Putamen (tissue), 1 donor: ENCODE results near the gene WDR54.
"Not testable (repeated sequence)": the region's sequence is repeated elsewhere in the genome, so short reads cannot be mapped to it uniquely, and the experiment has no call there.

Source experiments
- DNase-seq: peaks from one replicate; pipeline ENCODE4 v3.0.0-alpha.2; 2016; ENCODE audit warnings: low spot score

WDR54 gene

DNA sequence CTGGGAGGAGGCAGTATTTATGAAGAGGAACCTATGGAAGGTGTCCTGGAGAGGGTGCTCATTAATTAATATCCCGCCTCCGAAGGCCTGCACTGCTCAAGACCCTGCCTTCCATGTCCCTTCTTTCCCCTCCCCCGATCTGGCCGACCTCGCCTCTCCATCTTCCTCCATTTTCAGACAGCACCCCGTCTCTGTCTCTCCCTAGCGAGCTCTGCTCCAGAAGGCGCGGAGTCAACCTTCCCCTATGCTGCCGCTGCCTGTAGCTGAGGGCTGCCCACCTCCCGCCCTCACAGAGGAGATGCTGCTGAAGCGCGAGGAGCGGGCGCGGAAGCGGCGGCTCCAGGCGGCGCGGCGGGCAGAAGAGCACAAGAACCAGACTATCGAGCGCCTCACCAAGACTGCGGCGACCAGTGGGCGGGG lies 35.6 kb downstream of the WDR54 start:
- peak; percentile 57 for DNase-seq

DNA sequence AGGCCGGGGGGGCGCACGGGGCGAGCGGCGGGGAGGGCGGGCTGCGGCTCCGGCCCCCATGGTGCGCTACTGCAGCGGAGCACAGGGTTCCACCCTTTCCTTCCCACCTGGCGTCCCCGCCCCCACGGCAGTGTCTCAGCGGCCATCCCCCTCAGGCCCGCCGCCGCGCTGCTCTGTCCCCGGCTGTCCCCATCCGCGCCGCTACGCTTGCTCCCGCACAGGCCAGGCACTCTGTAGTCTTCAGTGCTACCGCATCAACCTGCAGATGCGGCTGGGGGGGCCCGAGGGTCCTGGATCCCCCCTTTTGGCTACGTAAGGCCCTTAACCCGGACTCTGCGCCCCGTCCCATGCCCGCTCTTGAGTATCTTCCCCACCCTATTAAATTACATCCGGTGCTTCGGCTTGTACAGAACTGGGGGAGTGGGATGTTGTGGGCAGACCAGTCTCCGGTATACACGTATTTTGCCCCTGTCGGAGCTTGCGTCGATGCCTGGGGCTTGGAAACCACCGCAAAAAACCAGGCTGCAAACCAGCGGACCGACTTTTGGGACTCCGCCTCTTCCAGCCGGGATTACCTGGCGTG lies 36.1 kb downstream of the WDR54 start:
- no peak for DNase-seq

DNA sequence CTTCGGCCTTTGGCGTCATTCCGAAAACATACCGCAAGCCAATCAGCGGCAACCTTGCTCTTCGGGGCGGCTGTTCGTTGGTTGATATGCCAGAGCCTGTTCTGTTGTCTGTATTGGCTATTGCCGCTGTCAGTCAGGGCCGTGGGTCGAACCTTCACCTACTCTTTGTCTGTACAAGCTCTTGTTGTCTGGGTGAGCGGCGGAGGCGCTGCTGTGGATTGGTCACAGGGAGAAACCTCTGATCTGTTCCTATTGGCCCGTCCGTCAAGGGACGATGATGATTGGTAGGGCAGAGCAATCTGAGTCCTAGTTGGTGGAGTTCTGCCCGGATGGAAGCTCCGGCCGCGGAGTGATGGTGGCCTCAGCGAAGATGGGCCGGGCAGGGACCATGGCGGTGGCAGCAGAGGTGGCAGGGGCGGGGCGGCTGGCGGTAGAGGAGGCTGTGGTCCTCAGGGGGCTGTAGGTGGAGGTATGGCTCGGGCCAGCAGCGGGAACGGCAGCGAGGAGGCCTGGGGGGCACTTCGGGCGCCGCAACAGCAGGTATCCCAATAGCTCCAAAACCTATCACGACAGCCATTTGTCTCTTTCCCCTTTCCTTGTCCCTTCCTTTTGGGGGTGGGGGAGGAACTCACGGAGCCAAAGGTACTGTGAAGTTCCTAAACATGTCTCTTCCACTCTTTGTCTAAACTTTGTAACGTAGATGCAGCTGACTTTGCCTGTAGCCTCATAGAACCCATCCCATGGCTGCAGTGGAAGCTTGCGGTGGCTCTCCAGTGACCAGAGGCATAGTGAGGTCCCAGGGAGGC lies 36.8 kb downstream of the WDR54 start, which contains the start of gene WBP1:
WBP1 (plus strand) TSS at position 307 of the 806 bp plus-strand sequence; CDS start at position 472, 165 bp downstream.
- DNase-seq, result peak; percentile 100

DNA sequence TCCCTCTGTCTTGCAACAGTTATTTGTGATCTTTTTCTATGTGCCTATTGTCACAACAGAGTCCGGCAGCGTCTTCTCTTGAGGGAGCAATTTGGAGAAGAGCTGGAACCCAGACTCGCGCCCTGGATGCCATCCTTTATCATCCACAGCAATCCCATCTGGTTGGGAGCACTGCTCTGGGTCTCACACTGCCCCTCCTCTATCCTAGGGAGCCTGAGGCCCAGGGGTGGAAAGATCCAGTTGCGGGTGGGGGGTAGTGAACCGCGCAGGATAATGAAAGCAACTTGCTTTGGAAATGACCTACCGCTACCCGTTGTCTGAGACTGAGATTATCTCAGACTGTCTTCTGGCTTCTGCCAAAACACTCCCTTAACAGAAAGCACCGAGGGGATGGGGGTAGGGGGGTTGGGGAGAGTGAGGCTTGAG lies 37.4 kb downstream of the WDR54 start:
- no peak for DNase-seq

DNA sequence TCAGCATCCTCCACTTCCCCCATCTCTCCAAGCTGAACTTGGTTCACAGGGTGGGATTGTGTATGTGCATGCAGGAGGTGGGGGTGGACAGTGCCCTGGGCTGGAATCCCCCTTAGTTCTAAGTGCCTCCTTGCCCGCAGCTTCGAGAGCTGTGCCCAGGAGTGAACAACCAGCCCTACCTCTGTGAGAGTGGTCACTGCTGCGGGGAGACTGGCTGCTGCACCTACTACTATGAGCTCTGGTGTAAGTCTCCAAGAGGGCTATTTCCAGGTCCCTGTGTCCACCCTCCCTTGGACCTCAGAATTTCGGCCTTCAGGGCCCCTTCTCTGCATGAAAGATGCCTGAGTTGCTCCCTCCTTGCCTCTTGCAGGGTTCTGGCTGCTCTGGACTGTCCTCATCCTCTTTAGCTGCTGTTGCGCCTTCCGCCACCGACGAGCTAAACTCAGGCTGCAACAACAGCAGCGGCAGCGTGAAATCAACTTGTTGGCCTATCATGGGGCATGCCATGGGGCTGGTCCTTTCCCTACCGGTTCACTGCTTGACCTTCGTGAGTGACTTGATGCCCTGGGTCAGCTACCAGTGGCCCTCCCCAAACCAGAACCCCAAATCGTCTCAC lies 38.1 kb downstream of the WDR54 start:
- not testable (repeated sequence) for DNase-seq

DNA sequence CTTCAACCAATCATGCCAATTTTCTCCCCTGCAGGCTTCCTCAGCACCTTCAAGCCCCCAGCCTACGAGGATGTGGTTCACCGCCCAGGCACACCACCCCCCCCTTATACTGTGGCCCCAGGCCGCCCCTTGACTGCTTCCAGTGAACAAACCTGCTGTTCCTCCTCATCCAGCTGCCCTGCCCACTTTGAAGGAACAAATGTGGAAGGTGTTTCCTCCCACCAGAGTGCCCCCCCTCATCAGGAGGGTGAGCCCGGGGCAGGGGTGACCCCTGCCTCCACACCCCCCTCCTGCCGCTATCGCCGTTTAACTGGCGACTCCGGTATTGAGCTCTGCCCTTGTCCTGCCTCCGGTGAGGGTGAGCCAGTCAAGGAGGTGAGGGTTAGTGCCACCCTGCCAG lies 38.7 kb downstream of the WDR54 start:
- not testable (repeated sequence) for DNase-seq

DNA sequence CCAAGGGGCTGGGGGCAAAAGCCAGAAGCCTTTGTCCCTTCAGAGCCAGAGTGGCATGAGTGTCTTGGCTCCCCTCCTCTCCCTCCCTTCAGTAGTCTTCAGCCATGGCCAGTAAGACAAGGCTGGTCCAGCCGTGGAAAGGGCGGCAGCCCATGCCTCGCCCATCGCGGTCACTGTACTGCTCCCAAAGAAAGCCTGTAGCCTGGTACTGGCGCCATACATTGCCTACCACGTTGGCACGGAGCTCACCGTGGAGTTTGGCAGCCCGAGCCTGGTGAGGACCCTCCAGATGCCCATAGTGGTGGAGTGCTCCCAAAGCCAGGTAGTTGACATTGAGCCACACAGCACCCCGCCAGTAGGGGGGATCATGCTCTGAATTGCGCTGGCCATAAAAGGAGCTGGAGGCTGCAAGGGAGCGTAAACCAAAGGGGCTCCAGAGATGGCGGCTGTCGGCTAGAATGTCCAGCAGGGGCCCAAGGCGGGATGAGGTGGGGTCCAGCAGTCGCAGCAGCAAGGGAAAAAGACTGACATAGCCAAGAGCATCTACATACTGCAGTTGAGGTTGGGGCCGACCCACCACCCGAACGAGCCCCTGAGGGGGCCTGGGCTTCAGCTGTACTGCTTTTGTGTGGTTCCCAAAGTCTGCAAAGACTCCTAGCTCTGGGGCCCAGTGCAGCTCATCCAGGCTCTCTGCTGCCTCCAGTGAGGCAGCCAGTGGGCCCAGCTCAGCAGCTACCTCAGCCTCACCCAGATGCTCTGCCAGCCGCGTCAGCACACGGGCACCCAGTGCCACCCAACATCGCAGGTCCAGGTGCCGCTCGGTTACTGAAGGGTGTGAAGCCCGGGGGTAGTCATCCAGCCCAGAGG lies 39.9 kb downstream of the WDR54 start:
- DNase-seq, result no peak

DNA sequence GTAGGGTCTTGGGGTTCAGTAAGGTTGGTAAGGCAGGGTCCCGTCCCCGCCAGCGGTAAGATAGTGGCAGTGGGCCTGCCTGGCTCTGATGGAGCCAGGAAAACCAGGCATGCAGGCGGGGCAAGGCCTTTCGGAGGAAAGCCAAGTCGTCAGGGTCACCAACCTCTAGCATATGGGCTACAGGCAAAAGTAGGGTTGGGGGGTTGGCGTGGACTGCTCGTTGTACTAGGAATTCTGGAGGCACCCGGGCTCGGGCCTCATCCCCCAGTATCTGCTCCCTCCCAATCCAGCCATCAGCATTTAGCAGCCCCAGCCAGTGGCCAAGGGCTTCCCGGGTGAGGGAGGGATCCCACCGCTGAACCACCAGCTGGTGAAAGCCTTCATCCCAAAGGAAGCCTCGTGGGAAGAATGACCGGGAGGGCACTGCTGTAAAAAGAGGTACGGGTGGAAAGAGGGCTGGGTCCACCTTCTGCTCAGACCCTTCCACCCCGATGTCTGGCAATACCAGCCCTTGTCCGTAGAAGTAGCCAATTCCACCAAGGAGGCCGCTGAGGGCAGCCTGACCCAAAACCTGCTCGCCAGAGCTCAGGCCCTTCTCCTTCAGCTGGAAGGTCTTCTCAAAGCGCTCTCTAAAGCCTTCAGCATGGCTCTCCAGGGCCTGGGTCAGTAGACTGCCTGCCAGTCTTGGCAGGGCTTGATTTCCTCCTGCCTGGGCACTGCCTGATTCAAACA lies 40.7 kb downstream of the WDR54 start:
- DNase-seq, result no peak

DNA sequence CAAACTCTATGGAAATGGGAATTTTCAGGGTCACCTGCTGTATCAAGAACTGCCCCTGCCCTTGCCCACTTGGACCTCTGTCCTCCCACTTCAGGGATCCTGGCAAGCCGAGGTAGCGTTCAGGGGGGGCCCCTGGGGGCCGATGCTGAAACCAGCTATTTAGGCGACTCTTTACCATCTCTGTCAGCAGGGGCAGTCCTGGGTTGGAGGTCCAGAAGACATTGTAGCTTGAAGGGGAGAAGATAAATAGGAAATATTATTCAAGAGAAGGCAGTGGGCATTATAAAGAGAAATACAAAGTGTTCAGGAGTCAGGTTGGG lies 41.2 kb downstream of the WDR54 start:
- no peak for DNase-seq

DNA sequence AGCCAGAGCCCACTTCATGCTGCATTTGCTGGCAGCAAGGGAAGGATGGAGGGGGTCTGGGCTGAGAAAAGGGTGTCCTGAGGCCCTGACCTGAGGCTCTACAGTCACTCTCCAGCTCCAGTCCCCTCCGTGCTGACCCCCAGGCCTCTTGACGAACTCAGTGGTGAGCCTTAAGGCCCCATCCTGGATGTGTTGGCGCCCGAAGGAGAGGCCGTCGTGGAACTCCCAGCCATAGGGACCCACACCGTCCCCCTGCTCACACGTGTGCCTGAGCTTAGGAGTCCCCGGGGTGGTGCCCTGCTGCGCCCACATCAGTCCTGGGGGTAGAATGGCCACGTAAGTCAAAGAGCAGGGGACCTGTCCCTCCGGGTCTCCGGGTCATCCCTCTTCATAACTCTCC lies 42.9 kb downstream of the WDR54 start:
- DNase-seq, result no peak

DNA sequence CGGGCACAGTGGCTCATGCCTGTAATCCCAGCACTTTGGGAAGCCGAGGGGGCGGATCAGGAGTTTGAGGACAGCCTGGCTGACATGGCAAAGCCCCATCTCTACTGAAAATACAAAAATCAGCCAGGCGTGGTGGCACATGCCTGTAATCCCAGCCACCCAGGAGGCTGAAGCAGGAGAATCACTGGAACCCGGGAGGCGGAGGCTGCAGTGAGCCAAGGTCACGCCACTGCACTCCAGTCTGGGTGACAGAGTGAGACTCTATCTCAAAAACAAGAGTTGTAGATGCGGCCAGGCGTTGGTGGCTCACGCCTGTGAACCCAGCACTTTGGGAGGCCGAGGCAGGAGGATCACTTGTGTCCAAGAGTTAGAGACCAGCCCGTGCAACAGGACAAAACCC lies 49.2 kb downstream of the WDR54 start:
- DNase-seq, result not testable (repeated sequence)

DNA sequence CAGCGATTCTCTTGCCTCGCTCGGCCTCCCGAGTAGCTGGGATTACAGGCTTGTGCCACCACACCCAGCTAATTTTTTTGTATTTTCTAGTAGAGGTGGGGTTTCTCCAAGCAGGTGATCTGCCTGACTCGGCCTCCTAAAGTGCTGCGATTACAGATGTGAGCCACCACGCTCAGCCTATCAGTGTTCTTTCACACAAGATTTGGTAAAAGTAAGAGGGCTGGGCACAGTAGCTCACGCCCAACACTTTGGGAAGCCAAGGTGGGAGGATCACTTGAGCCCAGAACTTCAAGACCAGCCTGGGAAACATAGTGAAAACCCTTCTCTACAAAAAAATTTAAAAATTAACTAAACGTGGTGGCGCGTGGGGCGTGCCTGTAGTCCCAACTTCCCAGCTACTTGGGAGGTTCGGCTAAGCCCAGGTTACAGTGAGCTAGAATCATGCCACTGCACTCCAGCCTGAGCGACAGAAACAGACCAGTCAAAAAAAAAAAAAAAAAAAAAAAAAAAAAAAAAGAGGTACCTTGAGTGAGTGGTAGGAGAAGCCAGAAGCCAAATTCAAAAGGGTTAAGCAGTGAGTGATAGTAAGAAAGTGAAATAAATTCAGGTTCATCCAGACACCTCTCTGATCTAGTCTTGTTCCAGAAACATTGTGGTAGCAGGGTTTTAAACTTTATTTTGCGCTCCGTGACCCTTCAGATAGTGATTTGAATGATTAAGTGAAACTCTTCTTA lies 50.0 kb downstream of the WDR54 start:
- no peak for DNase-seq

DNA sequence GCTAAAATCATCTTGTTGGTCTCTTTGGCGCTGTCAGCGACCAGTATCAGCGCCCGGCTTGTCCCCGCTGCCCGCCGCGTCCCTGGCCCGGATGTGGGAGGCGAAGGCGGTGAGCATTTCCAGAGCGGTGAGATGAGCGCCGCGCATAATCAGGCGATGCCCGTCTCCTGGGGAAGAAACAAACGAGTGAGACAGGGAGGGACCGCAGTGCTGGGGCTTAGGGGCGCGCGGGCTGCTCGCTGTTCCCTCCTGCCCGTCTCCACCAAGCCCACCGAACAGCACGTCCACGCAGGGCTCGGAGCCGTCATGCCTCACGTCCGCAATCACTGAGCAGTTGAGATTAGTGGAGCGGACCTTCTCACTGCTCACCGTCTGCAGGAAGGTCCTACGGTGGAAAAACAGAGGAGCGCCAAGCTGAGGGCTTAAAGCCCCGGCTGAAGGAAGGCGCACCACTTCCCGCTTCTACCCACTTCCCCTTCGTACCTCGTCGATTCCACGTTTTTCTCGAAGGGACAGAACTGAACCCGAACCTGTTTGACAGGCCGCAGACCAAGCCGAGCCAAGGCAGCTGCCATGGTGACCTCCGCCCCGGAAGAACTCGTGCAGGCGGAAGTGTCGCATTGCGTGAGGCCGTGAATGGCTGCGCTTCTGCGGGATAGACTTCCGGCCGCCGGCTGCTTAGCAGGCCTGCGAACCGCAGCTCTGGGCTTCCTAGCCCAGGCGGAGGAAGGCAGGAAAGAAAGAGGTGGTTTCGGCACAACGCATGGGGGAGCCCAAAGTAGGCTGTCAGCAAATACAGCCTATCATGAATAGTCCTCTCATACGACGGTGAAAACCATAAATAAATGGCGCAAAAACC lies 50.8 kb downstream of the WDR54 start, which contains the start of gene MRPL53:
MRPL53 (minus strand) TSS at position 595 of the 859 bp plus-strand sequence; CDS start at position 575, 20 bp downstream.
- peak; percentile 95 for DNase-seq

DNA sequence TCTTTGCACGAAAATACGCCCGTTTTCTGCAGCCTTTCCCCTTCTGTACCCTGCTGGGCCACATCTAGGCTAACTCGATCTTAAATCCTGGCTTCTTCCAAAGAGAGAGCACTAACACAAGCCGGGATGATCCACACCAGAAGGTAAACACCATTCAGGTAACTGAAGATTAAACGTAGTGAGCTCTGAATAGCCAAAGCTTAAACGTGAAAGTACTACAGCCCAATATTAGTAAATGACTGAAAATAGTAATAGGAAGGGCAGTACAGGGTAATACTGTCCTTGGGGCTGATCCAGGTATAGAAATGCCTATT lies 51.4 kb downstream of the WDR54 start:
- DNase-seq, result no peak

DNA sequence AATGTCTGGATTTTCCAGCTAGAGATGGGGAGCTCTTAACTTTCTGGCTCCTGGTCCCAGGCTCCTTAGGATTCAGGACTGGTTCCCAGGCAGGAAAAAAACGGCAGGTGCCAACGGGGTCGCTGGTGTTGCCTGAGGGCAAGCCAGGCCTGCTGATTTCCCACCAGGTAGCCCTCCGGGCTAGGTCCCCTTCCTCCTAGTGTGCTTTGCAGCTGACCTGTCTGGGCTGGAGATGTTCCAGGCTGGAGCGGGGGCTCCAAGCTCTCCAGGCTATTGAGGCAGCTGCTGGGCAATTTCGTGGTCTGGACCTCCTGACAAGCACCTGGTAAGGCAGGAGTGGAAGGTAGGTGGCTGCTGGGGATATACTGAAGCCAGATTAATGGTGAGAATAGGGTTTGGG lies 53.0 kb downstream of the WDR54 start:
- DNase-seq, result no peak

DNA sequence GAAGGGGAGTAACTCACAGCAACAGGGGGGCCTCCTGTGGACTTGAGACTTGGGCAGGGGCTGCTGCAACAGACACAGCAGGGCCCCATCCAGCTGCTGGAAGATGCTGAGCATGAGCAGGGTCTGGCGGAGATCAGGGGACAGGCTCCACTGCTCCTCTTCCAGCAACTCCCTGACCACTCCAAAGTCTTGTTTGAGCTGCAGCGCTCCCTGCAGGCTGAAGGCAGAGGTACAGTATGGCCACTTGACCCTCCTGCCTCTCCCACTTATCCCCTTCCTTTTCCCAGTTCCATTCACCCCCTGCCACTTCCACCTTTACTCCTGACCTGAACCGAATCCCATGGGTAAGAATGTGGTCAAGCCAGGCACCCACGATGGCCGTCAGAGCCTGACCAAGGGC lies 53.4 kb downstream of the WDR54 start:
- no peak for DNase-seq
